GM12878 (cell line): Measurements from ENCODE around the gene CDON. TPM values are rescaled to one million over a fixed set of nuclear protein-coding genes. Genes with fewer than 3 reads are reported as not detected.

ENCODE experiments used
- ATAC-seq: fragments of 200-7000 bp; cut with Tn5 transposase; 3 replicates; pipeline ENCODE4 v1.9.1; 2020; ENCODE audit warnings: mild to moderate bottlenecking, moderate library complexity
- BruUV-seq: library from RNA; stranded (reverse); fragments of 400-500 nt; replicated peaks from 2 replicates; lab custom pipeline; 2021; lab: Mats Ljungman, UMichigan
- CTCF ChIA-PET: fragments of 300-600 bp; sonication (Branson Sonifier 250); formaldehyde crosslinking; extraction: SDS; loops from one replicate; lab custom pipeline; 2021; ENCODE audit warnings: inconsistent platforms; lab: Yijun Ruan, JAX
- POLR2A ChIA-PET: fragments of 350-600 bp; formaldehyde crosslinking; extraction: SDS; loops from one replicate; lab custom pipeline; 2021; ENCODE audit warnings: inconsistent platforms; lab: Charles Lee
- RAD21 ChIA-PET: fragments of 300-600 bp; sonication (Branson Sonifier 250); formaldehyde crosslinking; loops from one replicate; lab custom pipeline; 2023; ENCODE audit warnings: antibody characterized with exemption; ENCODE audit not compliant: unreplicated experiment; lab: Charles Lee
- SMC1A ChIA-PET: fragments of 300-600 bp; sonication (Branson Sonifier 250); formaldehyde crosslinking; loops from one replicate; lab custom pipeline; 2023; ENCODE audit not compliant: unreplicated experiment, uncharacterized antibody; lab: Charles Lee
- DNase-seq: peaks from one replicate; pipeline ENCODE4 v3.0.0-alpha.2; 2011; ENCODE audit warnings: low read depth, low spot score
- FAIRE-seq: peaks from 3 replicates; lab custom pipeline; 2011; peaks lifted over from hg19 to GRCh38; lab: Jason Lieb, UNC
- H2AFZ ChIP-seq: 2 replicates; pipeline ENCODE4 v1.6.0; 2011; ENCODE audit warnings: low read depth, low read length, control low read depth; ENCODE audit not compliant: control insufficient read depth
- H3K27ac ChIP-seq: 2 replicates; pipeline ENCODE4 v1.5.1; 2011; ENCODE audit warnings: control low read depth; ENCODE audit not compliant: control insufficient read depth, insufficient read depth
- H3K27me3 ChIP-seq, 2 experiments: replicated peaks in 1 of 2; 2 replicates each; pipeline versions ENCODE4 v1.6.0 to v1.6.1; 2011; ENCODE audit warnings: low read length in 1 of 2; ENCODE audit not compliant: control insufficient read depth in 2 of 2, insufficient read depth in 2 of 2
- H3K36me3 ChIP-seq, 2 experiments: 2 replicates each; pipeline ENCODE4 v1.5.1; 2011; ENCODE audit warnings: low read length in 1 of 2; ENCODE audit not compliant: control insufficient read depth in 2 of 2, insufficient read depth in 2 of 2
- H3K4me1 ChIP-seq: 2 replicates; pipeline ENCODE4 v1.6.1; 2011; ENCODE audit warnings: mild to moderate bottlenecking, low read length, moderate library complexity, mixed read lengths; ENCODE audit not compliant: control insufficient read depth, insufficient read depth
- H3K4me2 ChIP-seq: 2 replicates; pipeline ENCODE4 v1.6.0; 2011; ENCODE audit warnings: control low read depth; ENCODE audit not compliant: control insufficient read depth, insufficient read depth
- H3K4me3 ChIP-seq: fragments of 200-600 bp; sonication (generic); 2 replicates; pipeline ENCODE4 v1.5.1; 2016
- H3K79me2 ChIP-seq: 2 replicates; pipeline ENCODE4 v1.6.0; 2011; ENCODE audit warnings: low read length; ENCODE audit not compliant: control insufficient read depth, insufficient read depth
- H3K9ac ChIP-seq: 2 replicates; pipeline ENCODE4 v1.8.0; 2011; ENCODE audit warnings: low read length, control low read depth, mixed read lengths; ENCODE audit not compliant: control insufficient read depth, insufficient read depth
- H3K9me3 ChIP-seq: replicated peaks from 3 replicates; pipeline ENCODE4 v1.5.1; 2011; ENCODE audit warnings: mild to moderate bottlenecking, low read length; ENCODE audit not compliant: control insufficient read depth, insufficient read depth
- H4K20me1 ChIP-seq: 2 replicates; pipeline ENCODE4 v1.6.0; 2011; ENCODE audit not compliant: control insufficient read depth, insufficient read depth
- EED ChIP-seq: sonication (generic); IDR thresholded peaks from 2 replicates; pipeline ENCODE4 v1.6.1; 2016; ENCODE audit warnings: antibody characterized with exemption, low read depth
- ESRRA ChIP-seq: IDR thresholded peaks from 2 replicates; pipeline ENCODE4 v1.6.1; 2012; ENCODE audit warnings: mild to moderate bottlenecking, low read length, improper control_type of control experiment
- HDAC2 ChIP-seq: fragments of 200-600 bp; sonication (generic); IDR thresholded peaks from 2 replicates; pipeline ENCODE4 v1.6.1; 2017
- MLLT1 ChIP-seq: fragments of 450-650 bp; IDR thresholded peaks from 2 replicates; pipeline ENCODE4 v1.6.1; 2016; ENCODE audit warnings: mild to moderate bottlenecking
- MTA3 ChIP-seq: IDR thresholded peaks from 2 replicates; pipeline ENCODE4 v1.6.1; 2012; ENCODE audit warnings: low read length, inconsistent platforms, borderline replicate concordance
- MYB ChIP-seq: fragments of 150-350 bp; IDR thresholded peaks from 2 replicates; pipeline ENCODE4 v1.6.1; 2014; ENCODE audit warnings: mild to moderate bottlenecking, low read depth, low read length, borderline replicate concordance
- MYC ChIP-seq: IDR thresholded peaks from 2 replicates; pipeline ENCODE4 v1.6.1; 2011; ENCODE audit warnings: mild to moderate bottlenecking, low read length, moderate library complexity, inconsistent platforms; ENCODE audit not compliant: insufficient read depth, insufficient replicate concordance, insufficient read length, severe bottlenecking
- NBN ChIP-seq: fragments of 450-650 bp; IDR thresholded peaks from 2 replicates; pipeline ENCODE4 v1.6.1; 2016
- NFXL1 ChIP-seq: fragments of 450-650 bp; IDR thresholded peaks from 2 replicates; pipeline ENCODE4 v1.6.1; 2017; ENCODE audit warnings: antibody characterized with exemption, mild to moderate bottlenecking, borderline replicate concordance
- POLR2AphosphoS2 ChIP-seq: IDR thresholded peaks from 2 replicates; pipeline ENCODE4 v1.6.1; 2011; ENCODE audit warnings: low read depth, mild to moderate bottlenecking, low read length, improper control_type of control experiment, moderate library complexity
- RB1 ChIP-seq: fragments of 450-650 bp; formaldehyde crosslinking; IDR thresholded peaks from 2 replicates; pipeline ENCODE4 v1.6.1; 2017; ENCODE audit warnings: mild to moderate bottlenecking, borderline replicate concordance
- RCOR1 ChIP-seq: conservative IDR thresholded peaks from 2 replicates; pipeline ENCODE4 v1.6.1; 2012; ENCODE audit warnings: low read depth, low read length, improper control_type of control experiment
- RELA ChIP-seq: fragments of 450-650 bp; IDR thresholded peaks from 2 replicates; pipeline ENCODE4 v1.8.0; 2014; ENCODE audit warnings: borderline replicate concordance; ENCODE audit not compliant: partially characterized antibody
- RFX5 ChIP-seq: IDR thresholded peaks from 2 replicates; pipeline ENCODE4 v1.6.1; 2011; ENCODE audit warnings: low read depth, low read length, improper control_type of control experiment
- RUNX3 ChIP-seq: IDR thresholded peaks from 2 replicates; pipeline ENCODE4 v1.6.1; 2012; ENCODE audit warnings: low read length, inconsistent platforms
- SREBF1 ChIP-seq: IDR thresholded peaks from 2 replicates; pipeline ENCODE4 v1.6.1; 2012; ENCODE audit warnings: mild to moderate bottlenecking, low read length
- ZNF207 ChIP-seq: fragments of 450-650 bp; IDR thresholded peaks from 2 replicates; pipeline ENCODE4 v1.6.1; 2014; ENCODE audit warnings: antibody characterized with exemption, mild to moderate bottlenecking, borderline replicate concordance
- ZSCAN29 ChIP-seq: fragments of 450-650 bp; IDR thresholded peaks from 2 replicates; pipeline ENCODE4 v1.6.1; 2017; ENCODE audit warnings: mild to moderate bottlenecking, moderate library complexity
- WGBS: methylation state at CpG from one replicate; pipeline ENCODE4 v1.1.6; 2016; ENCODE audit warnings: low lambda C conversion rate; ENCODE audit not compliant: insufficient replicate concordance, insufficient coverage; ENCODE audit errors: missing lambda C conversion rate; 5-methylcytosine and 5-hydroxymethylcytosine counted together
- in situ Hi-C: fragments of 300-500 bp; cut with MboI; formaldehyde crosslinking; loops from 9 replicates; pipeline ENCODE4 v1.14.3; 2018; ENCODE audit warnings: mixed read lengths
- intact Hi-C: fragments of 100-400 bp; cut with micrococcal nuclease; formaldehyde crosslinking; loops from one replicate; pipeline ENCODE4 v1.14.2; 2022; ENCODE audit not compliant: unreplicated experiment
- polyA plus RNA-seq, 11 experiments: library from polyadenylated mRNA; depleted of rRNA in 4 of 11; unstranded in 6 of 11; stranded (reverse) in 5 of 11; fragments of >200 nt; fragmentation: Nextera tagmentation in 4 of 11; fragmentation: Illumina TruSeq in 1 of 11; extraction: Ambion mirVana in 4 of 11; extraction: Trizol in 1 of 11; gene quantifications; 1 replicate in 1 of 11; 2 replicates in 10 of 11; pipeline versions ENCODE4 v1.2.1 to v1.2.3, GENCODE V29; 2011 to 2016; ENCODE audit warnings: inconsistent platforms in 2 of 11, missing spikeins in 2 of 11, low read depth in 1 of 11
- total RNA-seq, 4 experiments: library from RNA; depleted of rRNA in 3 of 4; stranded (reverse); fragments of >200 nt in 3 of 4; fragmentation: Illumina TruSeq in 1 of 4; extraction: Trizol in 1 of 4; gene quantifications; 2 replicates each; pipeline versions ENCODE4 v1.2.1 to v1.2.3, GENCODE V29; 2013 to 2021
- TF ChIP-seq, protein P1 (sequence below): fragments of 450-650 bp; formaldehyde crosslinking; IDR thresholded peaks from 2 replicates; pipeline ENCODE4 v1.5.0; 2022; ENCODE audit warnings: mild to moderate bottlenecking, missing genetic modification characterization

The CDON gene
- total and polyA plus RNA-seq, 10 of the 15 experiments (the other 5 are each of a cell fraction or from before 2014, with no cell fraction given) = 0.07 to 4.2 (median 0.36) TPM

GRCh38 chr11:125943661-125944349, 118.9 kb downstream of the CDON start:
- no peaks in the 10 kb centered on the region for H3K36me3 ChIP-seq
- H3K4me2 ChIP-seq = no peak overlapping the region
- ATAC-seq (no peak), DNase-seq (no peak), FAIRE-seq (no peak)
- BruUV-seq = no TSS peak
- TF ChIP-seq RELA = no peak
- TF ChIP-seq MLLT1 = no peak
- TF ChIP-seq ZNF207 = no peak
- no peak for TF ChIP-seq POLR2AphosphoS2
- no peak for TF ChIP-seq EED
- no peak for TF ChIP-seq HDAC2
- TF ChIP-seq ZSCAN29 = no peak
- TF ChIP-seq NFXL1 = no peak
- TF ChIP-seq SREBF1 = no peak
- TF ChIP-seq NBN = no peak
- TF ChIP-seq MYB = no peak
- TF ChIP-seq RCOR1 = no peak
- TF ChIP-seq, protein P1, sequence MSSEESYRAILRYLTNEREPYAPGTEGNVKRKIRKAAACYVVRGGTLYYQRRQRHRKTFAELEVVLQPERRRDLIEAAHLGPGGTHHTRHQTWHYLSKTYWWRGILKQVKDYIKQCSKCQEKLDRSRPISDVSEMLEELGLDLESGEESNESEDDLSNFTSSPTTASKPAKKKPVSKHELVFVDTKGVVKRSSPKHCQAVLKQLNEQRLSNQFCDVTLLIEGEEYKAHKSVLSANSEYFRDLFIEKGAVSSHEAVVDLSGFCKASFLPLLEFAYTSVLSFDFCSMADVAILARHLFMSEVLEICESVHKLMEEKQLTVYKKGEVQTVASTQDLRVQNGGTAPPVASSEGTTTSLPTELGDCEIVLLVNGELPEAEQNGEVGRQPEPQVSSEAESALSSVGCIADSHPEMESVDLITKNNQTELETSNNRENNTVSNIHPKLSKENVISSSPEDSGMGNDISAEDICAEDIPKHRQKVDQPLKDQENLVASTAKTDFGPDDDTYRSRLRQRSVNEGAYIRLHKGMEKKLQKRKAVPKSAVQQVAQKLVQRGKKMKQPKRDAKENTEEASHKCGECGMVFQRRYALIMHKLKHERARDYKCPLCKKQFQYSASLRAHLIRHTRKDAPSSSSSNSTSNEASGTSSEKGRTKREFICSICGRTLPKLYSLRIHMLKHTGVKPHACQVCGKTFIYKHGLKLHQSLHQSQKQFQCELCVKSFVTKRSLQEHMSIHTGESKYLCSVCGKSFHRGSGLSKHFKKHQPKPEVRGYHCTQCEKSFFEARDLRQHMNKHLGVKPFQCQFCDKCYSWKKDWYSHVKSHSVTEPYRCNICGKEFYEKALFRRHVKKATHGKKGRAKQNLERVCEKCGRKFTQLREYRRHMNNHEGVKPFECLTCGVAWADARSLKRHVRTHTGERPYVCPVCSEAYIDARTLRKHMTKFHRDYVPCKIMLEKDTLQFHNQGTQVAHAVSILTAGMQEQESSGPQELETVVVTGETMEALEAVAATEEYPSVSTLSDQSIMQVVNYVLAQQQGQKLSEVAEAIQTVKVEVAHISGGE (CRISPR knock-in tag) = no peak
- TF ChIP-seq MYC = no peak
- TF ChIP-seq RFX5 = no peak
- no peak for TF ChIP-seq RB1
- no peak for TF ChIP-seq ESRRA
- no peak for TF ChIP-seq RUNX3
- TF ChIP-seq MTA3 = no peak
- intact Hi-C loops (no loop called here), in situ Hi-C loops (no loop called here)
- POLR2A ChIA-PET = interaction anchor here (1.0 to 1.2 kb wide), 2 partner anchors 54 to 197 kb away, joined by 3 to 4 read pairs; no protein-coding TSS in a partner anchor
- no peaks in the 10 kb centered on the region for H3K9me3 ChIP-seq
- no peak overlapping the region for H2AFZ ChIP-seq
- WGBS = 52% methylated on average over 9 of the region's 9 CpGs
- no peaks in the 10 kb centered on the region for H3K4me1 ChIP-seq
- RAD21 ChIA-PET = interaction anchor here (1.2 to 2.9 kb wide), 8 partner anchors 38 to 254 kb away, joined by 3 to 11 read pairs (median 6); no protein-coding TSS in a partner anchor
- no peak overlapping the region for H3K27ac ChIP-seq
- no peaks in the 10 kb centered on the region for H4K20me1 ChIP-seq
- SMC1A ChIA-PET = interaction anchor here (0.8 to 6.2 kb wide), 12 partner anchors 12 to 302 kb away, joined by 3 to 45 read pairs (median 4); partner anchors contain the start of gene CDON
- no peaks in the 10 kb centered on the region for H3K79me2 ChIP-seq
- H3K4me3 ChIP-seq = no peak overlapping the region
- CTCF ChIA-PET = interaction anchor here (0.9 to 12.1 kb wide), 14 partner anchors 8 to 292 kb away, joined by 3 to 220 read pairs (median 6); no protein-coding TSS in a partner anchor
- H3K9ac ChIP-seq = no peak overlapping the region
- no peaks in the 10 kb centered on the region; a peak in 1 of 4 replicates for H3K27me3 ChIP-seq
